Naive B cell (primary cell): ENCODE data around the gene MAGI2. TPM values are rescaled to one million over a fixed set of nuclear protein-coding genes. Genes with fewer than 3 reads are reported as not detected.
A peak's percentile ranks its signal among the peaks of the same experiment; 100 is the strongest.

ENCODE experiments used
- ATAC-seq, 2 donors: fragments of 150-1000 bp; cut with Tn5 transposase; 2 replicates each; pipeline ENCODE4 v1.10.0; 2021; ENCODE audit warnings: low read depth in 2 of 2, mild to moderate bottlenecking in 2 of 2, moderate library complexity in 2 of 2
- DNase-seq: peaks from one replicate; pipeline ENCODE4 v3.0.0; 2022
- H3K27ac Mint-ChIP-seq, 6 donors: one replicate each; pipeline ENCODE4 v1.8.0; 2020 to 2022; ENCODE audit warnings: mild to moderate bottlenecking in 6 of 6, mixed read lengths in 6 of 6, moderate library complexity in 5 of 6, inconsistent platforms in 2 of 6
- H3K27me3 Mint-ChIP-seq, 3 donors: one replicate each; pipeline ENCODE4 v1.8.0; 2021 to 2022; ENCODE audit warnings: mixed read lengths in 3 of 3, mild to moderate bottlenecking in 1 of 3
- H3K36me3 Mint-ChIP-seq, 2 donors: one replicate each; pipeline ENCODE4 v1.8.0; 2020 to 2022; ENCODE audit warnings: mixed read lengths in 2 of 2, inconsistent platforms in 1 of 2, mild to moderate bottlenecking in 1 of 2
- H3K4me1 Mint-ChIP-seq, 3 donors: one replicate each; pipeline ENCODE4 v1.8.0; 2020 to 2022; ENCODE audit warnings: mixed read lengths in 3 of 3, inconsistent platforms in 1 of 3, mild to moderate bottlenecking in 1 of 3, moderate library complexity in 1 of 3
- H3K4me3 Mint-ChIP-seq, 8 donors: one replicate each; pipeline ENCODE4 v1.8.0; 2020 to 2022; ENCODE audit warnings: mild to moderate bottlenecking in 8 of 8, mixed read lengths in 8 of 8, moderate library complexity in 8 of 8, inconsistent platforms in 2 of 8
- H3K9me3 Mint-ChIP-seq, 7 donors: one replicate each; pipeline ENCODE4 v1.8.0; 2020 to 2022; ENCODE audit warnings: mixed read lengths in 7 of 7, mild to moderate bottlenecking in 5 of 7, inconsistent platforms in 2 of 7, moderate library complexity in 1 of 7
- polyA plus RNA-seq, 6 donors: library from polyadenylated mRNA; unstranded; fragments of 300-500 nt; fragmentation: Illumina TruSeq; gene quantifications; one replicate each; pipeline ENCODE4 v1.2.3, GENCODE V29; 2021; ENCODE audit warnings: low read depth in 6 of 6

Gene MAGI2
- polyA plus RNA-seq, 6 donors from 2014 or later, result 0.04 to 0.06 (median 0.04) TPM; not detected in 3

GRCh38 chr7:78473571-78474301 is 979.7 kb downstream of the MAGI2 start:
- H3K36me3 Mint-ChIP-seq, result no peaks in the 10 kb centered on the region
- DNase-seq, result no peak
- H3K27me3 Mint-ChIP-seq, result no peaks in the 10 kb centered on the region

GRCh38 chr7:78473021-78473420 is 980.4 kb downstream of the MAGI2 start:
- Mint-ChIP-seq H3K4me3 (no peak overlapping the region), H3K27me3 (no peaks in the 10 kb centered on the region), H3K27ac (no peak overlapping the region), H3K9me3 (peaks cover 0 to 5% (median 0%) of the 10 kb centered on the region in 7 donors), H3K4me1 (no peaks in the 10 kb centered on the region), H3K36me3 (no peaks in the 10 kb centered on the region)
- DNase-seq (no peak), ATAC-seq (no peak)

More at GRCh38 chr7:78473571-78474301, 979.7 kb downstream of the MAGI2 start:
- ATAC-seq, result no peak
- H3K9me3 Mint-ChIP-seq, result peaks cover 0 to 5% (median 0%) of the 10 kb centered on the region in 7 donors
- H3K4me3 Mint-ChIP-seq, result no peak overlapping the region
- H3K4me1 Mint-ChIP-seq, result no peaks in the 10 kb centered on the region
- H3K27ac Mint-ChIP-seq, result no peak overlapping the region

GRCh38 chr7:78472519-78472918 is 980.9 kb downstream of the MAGI2 start:
- DNase-seq (no peak), ATAC-seq (no peak)
- Mint-ChIP-seq H3K4me3 (no peak overlapping the region), H3K27me3 (no peaks in the 10 kb centered on the region), H3K4me1 (no peaks in the 10 kb centered on the region), H3K36me3 (no peaks in the 10 kb centered on the region), H3K9me3 (peaks cover 0 to 5% (median 0%) of the 10 kb centered on the region in 7 donors), H3K27ac (no peak overlapping the region)

GRCh38 chr7:78465894-78466293 is 987.6 kb downstream of the MAGI2 start:
- no peak for ATAC-seq
- H3K27me3 Mint-ChIP-seq, result peaks cover 0 to 4% (median 0%) of the 10 kb centered on the region in 3 donors
- DNase-seq, result no peak
- H3K9me3 Mint-ChIP-seq, result peaks cover 0 to 3% (median 0%) of the 10 kb centered on the region in 7 donors
- no peak overlapping the region for H3K4me3 Mint-ChIP-seq
- H3K27ac Mint-ChIP-seq, result peak overlapping the region in 1 of 6 donors; percentile 58
- no peaks in the 10 kb centered on the region for H3K36me3 Mint-ChIP-seq
- no peaks in the 10 kb centered on the region for H3K4me1 Mint-ChIP-seq

- no peak overlapping the region for H3K27ac Mint-ChIP-seq
- H3K27me3 Mint-ChIP-seq, result peaks cover 0 to 4% (median 0%) of the 10 kb centered on the region in 3 donors
- H3K4me3 Mint-ChIP-seq, result no peak overlapping the region
- H3K9me3 Mint-ChIP-seq, result peaks cover 0 to 3% (median 0%) of the 10 kb centered on the region in 7 donors
- DNase-seq (no peak), ATAC-seq (no peak)
- no peaks in the 10 kb centered on the region for H3K36me3 Mint-ChIP-seq
- no peaks in the 10 kb centered on the region for H3K4me1 Mint-ChIP-seq
These were observed 990.4 kb downstream of the MAGI2 start for GRCh38 chr7:78463039-78463438.

- ATAC-seq, result no peak
- no peak overlapping the region for H3K27ac Mint-ChIP-seq
These were observed 1002.8 kb downstream of the MAGI2 start for GRCh38 chr7:78450706-78451105.

GRCh38 chr7:78448911-78449310 is 1004.6 kb downstream of the MAGI2 start:
- Mint-ChIP-seq H3K27me3 (no peaks in the 10 kb centered on the region), H3K4me3 (no peak overlapping the region), H3K9me3 (peaks cover 0 to 4% (median 0%) of the 10 kb centered on the region in 7 donors), H3K27ac (no peak overlapping the region), H3K4me1 (no peaks in the 10 kb centered on the region), H3K36me3 (no peaks in the 10 kb centered on the region)
- ATAC-seq (no peak), DNase-seq (no peak)

More at GRCh38 chr7:78450706-78451105, 1002.8 kb downstream of the MAGI2 start:
- Mint-ChIP-seq H3K27me3 (peaks cover 0 to 3% (median 0%) of the 10 kb centered on the region in 3 donors), H3K9me3 (peaks cover 0 to 6% (median 0%) of the 10 kb centered on the region in 7 donors), H3K4me3 (no peak overlapping the region), H3K36me3 (no peaks in the 10 kb centered on the region), H3K4me1 (no peaks in the 10 kb centered on the region)
- no peak for DNase-seq

GRCh38 chr7:78444267-78444666 is 1009.2 kb downstream of the MAGI2 start:
- no peak for DNase-seq
- peaks cover 0 to 5% (median 0%) of the 10 kb centered on the region in 3 donors for H3K27me3 Mint-ChIP-seq
- no peak for ATAC-seq
- H3K4me1 Mint-ChIP-seq, result no peaks in the 10 kb centered on the region
- H3K27ac Mint-ChIP-seq, result no peak overlapping the region
- H3K9me3 Mint-ChIP-seq, result peaks cover 0 to 4% (median 0%) of the 10 kb centered on the region in 7 donors
- no peaks in the 10 kb centered on the region for H3K36me3 Mint-ChIP-seq
- H3K4me3 Mint-ChIP-seq, result no peak overlapping the region

GRCh38 chr7:78443811-78444210 is 1009.7 kb downstream of the MAGI2 start:
- H3K9me3 Mint-ChIP-seq, result peaks cover 0 to 4% (median 0%) of the 10 kb centered on the region in 7 donors
- no peaks in the 10 kb centered on the region for H3K36me3 Mint-ChIP-seq
- DNase-seq (no peak), ATAC-seq (no peak)
- H3K27me3 Mint-ChIP-seq, result peaks cover 0 to 5% (median 0%) of the 10 kb centered on the region in 3 donors
- no peaks in the 10 kb centered on the region for H3K4me1 Mint-ChIP-seq
- no peak overlapping the region for H3K27ac Mint-ChIP-seq
- no peak overlapping the region for H3K4me3 Mint-ChIP-seq

GRCh38 chr7:78441737-78442136 is 1011.7 kb downstream of the MAGI2 start:
- ATAC-seq (no peak), DNase-seq (no peak)
- Mint-ChIP-seq H3K36me3 (no peaks in the 10 kb centered on the region), H3K4me3 (no peak overlapping the region), H3K27ac (no peak overlapping the region), H3K27me3 (peaks cover 0 to 5% (median 0%) of the 10 kb centered on the region in 3 donors), H3K9me3 (peaks cover 0 to 4% (median 0%) of the 10 kb centered on the region in 7 donors), H3K4me1 (no peaks in the 10 kb centered on the region)

- no peaks in the 10 kb centered on the region for H3K36me3 Mint-ChIP-seq
- no peak overlapping the region for H3K27ac Mint-ChIP-seq
- H3K9me3 Mint-ChIP-seq, result peaks cover 0 to 4% (median 0%) of the 10 kb centered on the region in 7 donors
- ATAC-seq, result no peak
- H3K4me3 Mint-ChIP-seq, result no peak overlapping the region
- no peak for DNase-seq
- H3K27me3 Mint-ChIP-seq, result peaks cover 0 to 5% (median 0%) of the 10 kb centered on the region in 3 donors
- no peaks in the 10 kb centered on the region for H3K4me1 Mint-ChIP-seq
These were observed 1015.0 kb downstream of the MAGI2 start for GRCh38 chr7:78438433-78438832.

GRCh38 chr7:78437118-78437517 is 1016.3 kb downstream of the MAGI2 start:
- DNase-seq, result no peak
- Mint-ChIP-seq H3K27me3 (peaks cover 0 to 5% (median 0%) of the 10 kb centered on the region in 3 donors), H3K4me3 (no peak overlapping the region), H3K9me3 (peaks cover 0 to 4% (median 0%) of the 10 kb centered on the region in 7 donors), H3K27ac (no peak overlapping the region), H3K4me1 (no peaks in the 10 kb centered on the region), H3K36me3 (no peaks in the 10 kb centered on the region)
- ATAC-seq, result no peak

GRCh38 chr7:78435355-78435754 is 1018.1 kb downstream of the MAGI2 start:
- H3K27me3 Mint-ChIP-seq, result peaks cover 0 to 4% (median 0%) of the 10 kb centered on the region in 3 donors
- no peaks in the 10 kb centered on the region for H3K36me3 Mint-ChIP-seq
- DNase-seq, result no peak
- H3K4me3 Mint-ChIP-seq, result no peak overlapping the region
- H3K9me3 Mint-ChIP-seq, result peaks cover 0 to 4% (median 0%) of the 10 kb centered on the region in 7 donors
- no peak overlapping the region for H3K27ac Mint-ChIP-seq
- H3K4me1 Mint-ChIP-seq, result no peaks in the 10 kb centered on the region
- ATAC-seq, result no peak

- Mint-ChIP-seq H3K9me3 (no peaks in the 10 kb centered on the region), H3K4me3 (no peak overlapping the region), H3K27me3 (no peaks in the 10 kb centered on the region), H3K27ac (no peak overlapping the region), H3K4me1 (no peaks in the 10 kb centered on the region), H3K36me3 (no peaks in the 10 kb centered on the region)
- ATAC-seq (no peak), DNase-seq (no peak)
These were observed 1019.2 kb downstream of the MAGI2 start for GRCh38 chr7:78434281-78434680.
